HL-60 (cell line): ENCODE results near the gene CYP27A1.

Source experiments
- GABPA ChIP-seq: IDR thresholded peaks from 2 replicates; pipeline ENCODE4 v1.6.1; 2012; ENCODE audit warnings: low read depth
- POLR2AphosphoS5 ChIP-seq: IDR thresholded peaks from 2 replicates; pipeline ENCODE4 v1.6.1; 2012; ENCODE audit warnings: low read depth
- REST ChIP-seq: IDR thresholded peaks from 2 replicates; pipeline ENCODE4 v1.6.1; 2012; ENCODE audit warnings: low read depth; ENCODE audit not compliant: insufficient replicate concordance
- SPI1 ChIP-seq: IDR thresholded peaks from 2 replicates; pipeline ENCODE4 v1.6.1; 2012; ENCODE audit warnings: low read depth, mild to moderate bottlenecking, borderline replicate concordance
- TF ChIP-seq, protein P1 (sequence below): IDR thresholded peaks from one replicate; pipeline ENCODE4 v1.5.1; 2011; ENCODE audit warnings: low read length, control low read depth, inconsistent platforms; ENCODE audit not compliant: insufficient read depth

DNA sequence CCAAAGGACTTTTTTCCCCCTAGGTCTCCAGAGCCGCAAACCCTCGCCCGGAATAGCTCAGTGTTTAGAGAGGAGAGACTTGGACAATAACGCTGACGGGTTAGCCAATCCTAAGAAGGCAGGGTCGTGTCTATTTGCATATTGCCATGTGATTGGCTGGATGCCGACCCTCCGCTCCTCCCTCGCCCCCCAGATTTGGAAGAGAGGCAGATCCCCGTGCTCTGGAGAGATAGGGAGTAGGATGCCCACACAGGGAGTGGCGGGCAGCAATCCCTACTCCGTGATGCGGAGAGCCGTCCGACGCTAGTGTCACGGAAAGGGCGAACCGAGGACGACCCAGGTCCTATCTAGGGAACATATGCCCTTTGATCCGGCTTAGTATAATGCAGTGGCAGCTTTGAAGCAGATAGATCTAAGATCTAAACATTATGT lies 79.0 kb downstream of the CYP27A1 start:
- TF ChIP-seq, protein P1, sequence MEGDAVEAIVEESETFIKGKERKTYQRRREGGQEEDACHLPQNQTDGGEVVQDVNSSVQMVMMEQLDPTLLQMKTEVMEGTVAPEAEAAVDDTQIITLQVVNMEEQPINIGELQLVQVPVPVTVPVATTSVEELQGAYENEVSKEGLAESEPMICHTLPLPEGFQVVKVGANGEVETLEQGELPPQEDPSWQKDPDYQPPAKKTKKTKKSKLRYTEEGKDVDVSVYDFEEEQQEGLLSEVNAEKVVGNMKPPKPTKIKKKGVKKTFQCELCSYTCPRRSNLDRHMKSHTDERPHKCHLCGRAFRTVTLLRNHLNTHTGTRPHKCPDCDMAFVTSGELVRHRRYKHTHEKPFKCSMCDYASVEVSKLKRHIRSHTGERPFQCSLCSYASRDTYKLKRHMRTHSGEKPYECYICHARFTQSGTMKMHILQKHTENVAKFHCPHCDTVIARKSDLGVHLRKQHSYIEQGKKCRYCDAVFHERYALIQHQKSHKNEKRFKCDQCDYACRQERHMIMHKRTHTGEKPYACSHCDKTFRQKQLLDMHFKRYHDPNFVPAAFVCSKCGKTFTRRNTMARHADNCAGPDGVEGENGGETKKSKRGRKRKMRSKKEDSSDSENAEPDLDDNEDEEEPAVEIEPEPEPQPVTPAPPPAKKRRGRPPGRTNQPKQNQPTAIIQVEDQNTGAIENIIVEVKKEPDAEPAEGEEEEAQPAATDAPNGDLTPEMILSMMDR = no peak
- TF ChIP-seq POLR2AphosphoS5 (no peak), REST (no peak), GABPA (no peak), SPI1 (no peak)
